ENCODE data around the gene ARMC2.
A peak's percentile ranks its signal among the peaks of the same experiment; 100 is the strongest.
"Not testable (repeated sequence)": the region's sequence is repeated elsewhere in the genome, so short reads cannot be mapped to it uniquely, and the experiment has no call there.

The ARMC2 gene

DNA sequence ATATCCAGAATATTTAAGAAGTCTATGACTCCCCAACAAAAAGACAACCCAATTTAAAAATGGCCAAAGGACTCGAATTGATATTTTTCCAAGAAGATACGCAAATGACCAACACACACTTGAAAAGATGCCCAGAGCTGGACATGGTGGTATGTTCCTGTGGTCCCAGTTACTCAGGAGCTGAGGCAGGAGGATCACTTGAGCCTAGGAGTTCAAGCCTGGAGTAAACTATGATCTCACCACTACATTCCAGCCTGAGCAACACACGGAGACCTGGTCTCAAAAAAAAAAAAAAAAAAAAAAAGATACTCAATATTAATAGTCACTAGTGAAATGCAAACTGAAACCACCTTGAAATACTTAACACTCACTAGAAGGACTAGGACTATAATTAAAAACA, 12.2 kb upstream of the ARMC2 start:
- no peak for DNase-seq

DNA sequence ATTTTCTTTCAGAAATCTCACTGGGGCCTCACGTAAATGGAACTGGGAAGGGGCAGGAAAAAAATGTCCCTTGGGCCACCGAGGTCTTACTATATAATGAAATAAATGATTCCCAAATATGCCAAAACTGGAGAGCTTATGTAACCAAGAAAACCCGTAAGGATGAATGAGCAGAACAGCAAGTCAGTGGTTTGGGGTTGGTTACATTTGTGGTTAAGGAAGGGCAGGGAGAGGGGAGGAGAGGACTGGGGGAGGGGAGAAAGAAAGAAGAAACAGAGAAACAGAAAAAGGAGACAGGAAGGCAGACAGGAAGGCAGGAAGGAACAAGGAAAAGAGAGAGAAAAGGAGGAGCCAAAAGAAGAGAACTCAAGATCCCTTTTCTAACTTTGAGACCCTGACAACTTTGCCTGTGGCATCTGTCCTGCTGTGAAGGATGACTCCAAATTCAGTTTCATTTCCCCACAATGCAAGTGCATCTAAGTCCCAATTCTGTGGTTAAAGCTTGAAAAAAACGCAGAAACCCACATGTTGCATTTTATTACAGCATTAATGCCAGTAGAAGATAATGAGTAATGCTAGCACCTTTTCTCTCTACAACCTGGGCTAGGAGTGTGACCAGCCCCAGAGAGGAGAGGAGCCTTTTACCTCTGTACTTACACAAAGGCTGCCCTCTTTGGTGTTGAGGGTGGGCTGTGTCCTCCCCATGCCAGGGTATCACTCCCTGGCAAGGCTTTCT, 10.8 kb upstream of the ARMC2 start:
- DNase-seq: peak in 1 of 2 donors; percentile 44

DNA sequence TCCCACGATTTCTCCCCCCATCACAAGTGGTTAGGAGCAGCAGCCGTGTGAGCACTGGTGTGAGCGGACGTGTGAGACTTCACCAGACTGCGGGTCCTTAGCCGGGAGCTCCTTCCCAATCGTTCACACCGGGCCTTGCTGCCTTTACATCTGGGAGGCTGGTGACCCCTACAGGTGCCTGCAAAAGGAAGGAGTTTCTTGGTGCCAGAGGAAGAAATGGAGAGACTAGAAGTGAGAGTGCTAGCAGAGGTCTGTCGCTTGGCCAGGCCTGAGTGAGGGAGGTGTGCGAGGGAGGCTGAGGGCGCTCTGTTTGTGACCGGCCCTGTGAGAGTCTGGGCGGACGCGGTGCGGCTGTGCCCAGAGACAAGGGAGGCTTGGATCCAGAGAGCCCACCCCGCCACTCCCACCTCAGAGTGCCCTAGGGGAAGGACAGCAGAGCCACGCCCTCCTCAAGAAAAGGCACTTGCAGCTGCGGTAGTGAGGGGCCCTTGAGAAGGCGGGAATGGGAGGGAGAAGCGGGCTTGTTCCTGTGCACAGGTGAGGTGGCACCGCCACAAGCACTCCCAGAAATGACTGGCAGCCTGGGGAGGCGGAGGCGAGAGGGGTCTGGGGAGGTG, 10.0 kb upstream of the ARMC2 start:
- DNase-seq: no peak

DNA sequence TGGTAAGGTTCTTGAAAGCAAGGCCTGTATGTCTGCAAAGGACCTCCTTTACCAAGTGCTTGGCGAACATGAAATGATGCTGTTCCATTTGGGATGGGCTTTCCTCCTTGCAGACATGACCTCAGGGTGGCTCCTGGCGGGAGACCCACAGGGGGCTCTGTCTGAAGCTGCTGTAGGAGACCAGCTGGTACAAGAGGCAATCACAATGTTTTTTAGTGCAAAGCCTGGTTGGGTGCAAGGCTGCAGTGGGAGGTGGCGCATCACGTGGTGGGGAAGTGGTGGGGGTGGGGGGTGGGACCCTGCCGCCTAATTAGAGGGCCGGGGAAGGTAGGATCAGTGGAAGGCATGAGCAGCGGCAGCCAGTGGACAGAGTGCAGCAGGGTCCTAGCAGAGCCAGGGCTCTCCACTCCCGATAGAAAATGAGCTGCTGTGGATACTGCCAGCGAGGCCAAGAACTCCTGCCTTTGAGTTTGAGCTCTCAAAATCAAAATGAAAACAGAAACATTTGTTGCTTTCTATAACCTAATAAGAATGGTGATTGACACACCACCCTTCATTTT, 9.1 kb upstream of the ARMC2 start:
- DNase-seq: no peak

DNA sequence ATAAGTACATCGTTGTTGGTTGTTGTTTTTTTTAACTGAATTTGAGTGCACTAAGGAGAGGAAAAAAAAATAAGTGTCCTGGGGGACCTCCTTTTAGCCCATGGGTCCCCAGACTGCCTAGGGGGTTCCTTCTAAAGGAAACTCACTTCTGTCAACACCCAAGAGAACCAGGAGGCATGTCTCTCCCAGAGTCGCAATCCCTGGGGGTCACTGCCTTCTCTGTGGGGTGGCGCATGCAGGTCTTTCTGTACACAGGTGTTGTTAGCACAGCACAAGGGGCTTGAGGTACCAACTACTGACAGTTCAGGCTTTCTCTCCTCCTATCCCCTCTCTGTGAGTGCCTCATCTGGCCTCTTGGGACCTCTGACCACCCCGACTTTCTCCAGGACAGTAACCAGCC, 7.3 kb upstream of the ARMC2 start:
- no peak for DNase-seq

- peak in 1 of 2 donors; percentile 45 for DNase-seq
Measured at GRCh38 chr6:108841377-108841855, 6.8 kb upstream of the ARMC2 start.

DNA sequence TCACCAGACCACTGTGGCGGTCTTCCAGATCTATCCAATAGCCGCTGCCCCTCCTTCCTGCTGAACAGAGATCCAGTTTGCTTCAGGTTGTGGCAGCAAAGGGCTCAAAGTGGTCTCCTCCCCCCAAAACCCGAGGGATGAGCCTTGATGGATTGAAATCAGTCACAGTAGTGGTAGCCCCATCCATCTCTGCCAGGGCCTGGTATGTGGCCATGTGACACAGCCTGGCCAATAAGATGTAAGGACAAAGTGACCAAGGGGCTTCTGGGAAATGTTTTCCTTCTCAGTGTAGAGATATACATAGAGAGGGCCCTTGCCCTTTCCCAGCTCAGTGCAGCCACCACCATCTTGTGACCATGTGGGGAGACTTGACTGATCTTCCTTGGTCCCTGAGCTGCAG, 4.1 kb upstream of the ARMC2 start:
- DNase-seq: no peak

DNA sequence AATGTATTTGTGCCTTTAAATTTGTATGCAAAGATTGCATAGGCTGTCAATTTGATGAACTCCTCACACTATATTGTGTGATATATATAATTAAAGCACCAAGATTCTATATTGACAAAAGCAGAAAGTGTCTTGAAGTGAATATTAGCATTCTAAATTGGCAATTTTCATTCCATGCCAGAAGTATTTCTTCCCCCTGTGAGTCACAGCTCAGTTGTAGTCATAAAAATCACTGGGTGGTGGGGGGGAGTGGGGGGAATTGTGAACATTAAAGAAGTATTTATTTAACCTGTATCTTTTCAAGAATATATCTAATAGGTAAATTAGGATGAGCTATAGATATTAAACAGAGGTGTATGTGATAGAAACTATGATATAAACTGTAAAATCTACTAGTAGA, 3.1 kb upstream of the ARMC2 start:
- no peak for DNase-seq

DNA sequence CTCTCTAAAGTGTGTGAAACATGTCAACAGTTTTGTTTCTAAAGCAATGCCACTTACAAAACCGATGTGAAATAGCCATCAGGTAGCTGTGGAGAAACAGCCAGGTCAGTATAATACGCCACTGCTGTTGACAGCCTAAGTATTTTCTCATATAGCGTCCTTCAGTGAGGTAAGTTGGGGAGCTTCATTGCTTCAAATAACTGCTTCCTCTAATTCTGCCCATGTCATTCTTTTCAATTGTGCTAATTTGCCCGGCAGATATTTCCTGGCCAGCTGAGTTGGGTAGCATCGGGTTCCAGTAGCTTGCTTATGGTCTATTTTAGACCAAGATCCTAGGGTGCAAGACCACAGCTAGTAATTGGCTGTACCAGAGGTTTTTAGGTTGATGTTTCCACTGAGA, 2.1 kb upstream of the ARMC2 start:
- no peak for DNase-seq

DNA sequence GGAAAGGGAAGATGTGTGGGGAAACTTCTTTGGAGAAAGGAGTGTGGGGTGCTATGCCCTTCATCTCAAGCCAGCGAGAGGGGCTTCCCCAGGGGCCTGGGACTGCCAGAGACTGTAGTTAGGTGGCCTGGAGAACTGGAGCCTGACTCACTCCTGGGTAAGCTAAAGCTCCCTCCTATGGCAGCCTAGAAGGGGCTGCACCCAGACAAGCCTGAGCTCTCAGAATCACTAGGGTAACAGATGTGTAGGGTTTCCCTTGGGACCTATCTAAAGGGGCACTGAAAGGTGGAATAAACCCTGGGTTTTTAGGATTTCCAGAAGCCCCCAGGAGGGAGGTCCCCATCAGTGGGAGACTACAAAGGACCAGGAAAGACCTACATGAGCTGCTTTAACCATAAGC, 1.6 kb upstream of the ARMC2 start:
- DNase-seq: peak in 1 of 2 donors; percentile 27

DNA sequence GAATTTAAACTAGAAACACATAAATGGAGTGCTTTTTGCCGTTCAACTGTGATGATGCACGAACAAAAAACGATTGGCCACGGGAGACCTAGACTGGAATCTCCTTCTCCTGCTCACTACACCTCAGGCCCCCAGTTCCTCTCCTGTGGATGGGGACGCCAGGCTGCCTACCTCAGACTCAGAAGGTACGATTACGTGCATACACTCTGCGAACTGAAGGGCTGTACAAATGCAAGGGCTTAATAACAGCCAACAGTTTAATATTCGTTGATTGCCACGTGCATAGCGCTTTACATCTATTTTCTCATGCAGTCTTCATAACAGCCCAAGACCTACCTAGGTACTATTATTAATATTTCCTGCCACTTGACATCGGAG, 495 bp upstream of the ARMC2 start:
- no peak for DNase-seq

DNA sequence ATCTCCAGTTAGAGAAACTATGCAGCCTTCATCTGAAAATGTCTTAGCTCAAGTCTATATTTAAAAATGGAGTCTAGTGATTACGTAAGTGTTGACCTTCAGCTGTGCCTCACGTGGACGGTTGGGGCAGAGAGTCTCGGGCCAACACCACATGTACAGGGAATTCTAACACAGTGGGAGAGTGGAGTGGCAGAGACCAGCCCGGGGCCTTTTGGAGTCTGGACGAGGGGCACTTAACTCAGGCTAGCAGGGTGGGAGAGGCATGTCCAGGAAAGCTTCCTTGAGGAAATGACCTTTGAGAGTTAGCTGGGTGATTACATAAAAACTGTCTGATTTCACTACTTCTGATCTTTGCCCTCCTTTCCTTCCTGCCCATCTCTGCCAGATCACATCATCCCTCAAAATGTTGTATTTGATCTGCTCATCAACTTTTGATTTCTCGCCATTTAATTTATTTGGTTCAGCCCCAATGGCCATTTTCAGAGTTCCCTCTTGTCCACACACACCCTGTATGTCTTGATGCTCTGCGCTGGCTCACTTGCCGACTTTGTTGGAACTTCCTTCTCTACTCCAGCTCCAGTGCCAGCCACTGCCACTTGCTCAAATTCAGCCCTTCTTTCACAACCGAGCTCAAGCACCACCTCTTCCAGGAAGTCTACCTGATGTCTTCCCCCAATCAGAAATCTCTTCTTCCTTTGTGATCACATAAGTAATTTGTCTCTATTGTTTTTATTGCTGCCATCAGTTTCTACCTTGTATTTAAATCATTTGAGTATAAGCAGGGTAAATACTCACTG, 2.6 kb downstream of the ARMC2 start:
- no peak for DNase-seq

DNA sequence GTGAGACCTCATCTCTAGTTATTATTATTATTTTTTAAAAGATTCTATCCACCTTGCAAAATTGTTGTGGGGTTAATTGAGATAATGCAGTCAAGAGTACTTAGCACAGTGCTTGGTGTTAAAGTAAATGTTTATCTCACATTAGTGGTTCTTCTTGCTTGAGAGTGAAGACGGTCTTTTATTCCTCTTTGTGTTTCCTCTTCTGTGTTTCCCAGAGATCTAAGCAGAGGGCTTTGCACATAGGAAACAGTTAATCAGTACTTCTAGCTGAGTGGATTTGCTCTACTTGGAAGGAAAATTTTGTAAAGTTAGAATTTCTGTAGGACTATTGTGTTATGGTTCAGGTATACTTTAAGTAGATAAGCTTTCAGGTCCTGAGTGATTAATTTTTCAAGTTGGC, 3.5 kb downstream of the ARMC2 start:
- peak in 1 of 2 donors; percentile 19 for DNase-seq

DNA sequence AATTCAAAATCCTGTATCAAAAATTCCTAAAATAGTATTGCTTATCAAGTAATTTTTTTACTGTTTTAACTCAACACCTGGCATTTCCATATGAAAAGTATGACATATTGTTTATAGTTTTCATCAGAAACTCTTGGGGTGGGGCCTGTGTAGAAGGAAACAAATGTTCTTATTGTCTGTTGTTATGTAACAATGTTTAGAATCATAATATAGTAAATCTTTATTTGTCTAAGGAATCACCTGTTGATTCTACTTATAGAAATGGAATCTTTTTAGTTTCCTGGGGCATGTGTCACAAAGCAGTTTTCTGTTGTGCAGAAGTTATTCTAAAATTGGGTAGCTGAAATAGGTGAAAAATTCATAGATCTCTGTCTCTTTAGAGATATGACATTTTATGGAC, 4.9 kb downstream of the ARMC2 start:
- no peak for DNase-seq

GRCh38 chr6:108862479-108863191, 14.4 kb downstream of the ARMC2 start:
- no peak for DNase-seq

GRCh38 chr6:108865751-108866286, 17.6 kb downstream of the ARMC2 start:
- not testable (repeated sequence) for DNase-seq

DNA sequence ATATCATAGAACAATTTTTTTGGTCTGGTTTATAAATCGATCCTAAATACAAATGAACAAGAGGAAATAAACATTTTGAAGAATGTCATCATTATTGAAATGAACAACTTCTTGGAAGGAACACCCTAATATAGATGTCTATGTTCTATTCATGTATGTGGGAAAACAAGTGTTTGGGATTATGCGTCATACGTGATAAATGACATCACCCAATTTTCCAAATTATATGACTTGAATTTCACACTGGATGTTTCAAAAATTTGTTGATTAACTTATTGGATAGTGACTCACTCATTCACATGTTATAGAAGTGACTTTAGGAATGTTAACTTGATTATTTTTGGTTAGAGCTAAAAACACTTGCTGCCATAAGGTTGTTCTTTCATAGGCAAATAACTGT, 18.6 kb downstream of the ARMC2 start:
- no peak for DNase-seq

DNA sequence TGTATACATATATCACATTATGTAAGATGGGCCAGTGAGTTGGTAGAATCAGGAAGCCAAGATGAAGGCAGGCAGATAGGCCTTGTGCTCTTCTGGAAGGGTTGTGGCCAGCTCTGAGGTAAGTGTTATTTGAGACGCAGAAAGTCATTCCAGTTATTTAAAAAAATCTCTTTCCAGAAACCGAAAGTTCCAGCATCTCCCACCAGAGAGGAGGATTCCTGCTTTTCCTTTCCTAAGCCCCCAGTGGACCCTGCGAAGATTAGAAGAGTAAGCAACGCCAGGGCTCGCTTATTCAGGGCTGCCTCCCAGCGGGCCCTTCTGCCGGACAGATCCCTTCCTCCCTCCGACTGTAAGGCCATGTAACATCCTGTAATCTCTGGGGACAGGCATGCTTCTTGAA, 20.4 kb downstream of the ARMC2 start:
- no peak for DNase-seq

DNA sequence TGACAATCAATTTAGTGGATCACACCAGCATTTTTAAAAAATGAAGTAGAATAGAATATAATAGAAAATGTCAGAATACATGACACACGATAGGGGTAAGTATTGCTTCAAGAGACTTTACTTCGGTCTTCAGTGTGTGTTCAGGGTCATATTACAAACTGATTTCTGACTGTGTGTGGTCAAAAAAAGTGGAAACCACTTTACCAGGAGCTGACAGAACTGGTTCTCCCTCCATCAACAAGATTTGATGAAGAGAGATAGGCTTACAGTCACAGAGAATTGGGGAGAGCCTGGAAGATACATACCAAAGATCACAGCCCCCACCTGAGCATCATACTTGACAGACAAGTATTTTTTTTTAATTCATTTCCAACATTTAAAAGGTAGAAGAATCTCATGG, 21.7 kb downstream of the ARMC2 start:
- DNase-seq: no peak

GRCh38 chr6:108870357-108870756, 22.1 kb downstream of the ARMC2 start:
- DNase-seq: no peak

GRCh38 chr6:108872141-108872557, 23.9 kb downstream of the ARMC2 start:
- DNase-seq: no peak

GRCh38 chr6:108872575-108872974, 24.4 kb downstream of the ARMC2 start:
- DNase-seq: no peak

DNA sequence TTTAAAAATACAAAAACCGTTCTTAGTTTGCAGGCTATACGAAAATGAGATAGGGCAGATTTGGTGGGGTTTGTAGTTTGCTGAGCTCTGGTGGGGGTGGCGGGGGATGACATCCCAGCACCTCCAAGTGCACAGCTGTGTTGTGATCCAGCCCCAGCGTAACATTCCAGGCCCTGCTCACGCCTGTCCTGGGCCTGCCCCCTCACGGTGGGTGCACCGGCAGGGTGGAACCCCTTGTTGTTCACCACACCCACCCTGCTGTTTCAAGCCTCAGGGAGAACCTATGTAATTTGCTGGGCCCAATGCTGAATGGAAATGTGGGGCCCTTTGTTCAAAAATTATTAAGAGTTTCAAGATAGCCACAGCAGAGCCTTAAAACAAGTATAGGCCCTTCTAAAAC, 25.0 kb downstream of the ARMC2 start:
- DNase-seq: no peak
